Ascending aorta (tissue), 2 donors: Measurements from ENCODE around the gene GRAMD1A. TPM values are rescaled to one million over a fixed set of nuclear protein-coding genes. Genes with fewer than 3 reads are reported as not detected.

Experiments
- DNase-seq, 2 donors: peaks; one replicate each; pipeline ENCODE4 v3.0.0-alpha.2; 2019; ENCODE audit warnings: low spot score in 2 of 2
- H3K27ac ChIP-seq, 2 donors: fragments of 200-600 bp; sonication (generic); one replicate each; pipeline ENCODE4 v1.5.1; 2016 to 2017; ENCODE audit warnings: mild to moderate bottlenecking in 1 of 2
- H3K27me3 ChIP-seq: fragments of 200-600 bp; sonication (generic); one replicate; pipeline ENCODE4 v1.5.1; 2017
- H3K36me3 ChIP-seq, 2 donors: fragments of 200-600 bp; sonication (generic); one replicate each; pipeline ENCODE4 v1.5.1; 2016
- H3K4me1 ChIP-seq, 2 donors: fragments of 200-600 bp; sonication (generic); one replicate each; pipeline ENCODE4 v1.5.1; 2016 to 2017; ENCODE audit warnings: mild to moderate bottlenecking in 1 of 2
- H3K4me3 ChIP-seq, 2 donors: fragments of 200-600 bp; sonication (generic); one replicate each; pipeline ENCODE4 v1.5.1; 2016 to 2017; ENCODE audit warnings: mild to moderate bottlenecking in 1 of 2
- H3K9me3 ChIP-seq, 2 donors: fragments of 200-600 bp; sonication (generic); one replicate each; pipeline ENCODE4 v1.5.1; 2016
- intact Hi-C: fragments of 100-400 bp; cut with DNase I; formaldehyde crosslinking; loops from one replicate; pipeline ENCODE4 v1.15.1; 2023
- total RNA-seq: library from RNA; depleted of rRNA; stranded (reverse); fragments of >200 nt; gene quantifications from one replicate; pipeline ENCODE4 v1.1.0, GENCODE V29; 2016
- TF ChIP-seq, protein P1 (sequence below), 3 experiments: fragments of 200-600 bp in 2 of 3; fragments of 450-650 bp in 1 of 3; sonication (generic) in 2 of 3; IDR thresholded peaks; one replicate each; pipeline ENCODE4 v1.5.1; 2016 to 2019; ENCODE audit warnings: antibody characterized with exemption in 3 of 3, mild to moderate bottlenecking in 1 of 3, moderate library complexity in 1 of 3

GRAMD1A gene
- total RNA-seq, 1 donor from 2014 or later, result 103 TPM

DNA sequence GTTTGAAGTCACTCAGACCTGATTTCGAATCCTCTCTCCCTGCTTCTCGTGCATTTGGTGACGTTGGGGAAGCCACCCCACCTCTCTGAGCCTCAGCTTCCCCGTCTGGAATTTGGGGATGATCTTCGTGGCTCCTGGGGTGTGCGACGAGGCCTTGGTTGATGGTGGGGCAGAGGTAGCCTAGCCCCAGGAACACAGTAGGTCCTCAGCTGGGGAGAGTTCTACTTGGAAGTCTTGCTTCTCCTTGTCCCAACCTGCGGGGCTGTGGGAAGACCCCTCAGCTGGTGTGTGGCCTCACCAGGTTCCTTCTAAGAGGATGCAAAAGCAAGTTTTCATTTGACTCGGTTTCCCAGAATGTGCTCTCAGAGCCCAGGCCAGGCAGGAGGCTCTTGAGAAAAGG is 54.5 kb downstream of the GRAMD1A start:
- no peaks in the 10 kb centered on the region for H3K36me3 ChIP-seq
- H3K4me3 ChIP-seq, result no peak overlapping the region
- intact Hi-C loops, result no loop called here
- TF ChIP-seq, protein P1, sequence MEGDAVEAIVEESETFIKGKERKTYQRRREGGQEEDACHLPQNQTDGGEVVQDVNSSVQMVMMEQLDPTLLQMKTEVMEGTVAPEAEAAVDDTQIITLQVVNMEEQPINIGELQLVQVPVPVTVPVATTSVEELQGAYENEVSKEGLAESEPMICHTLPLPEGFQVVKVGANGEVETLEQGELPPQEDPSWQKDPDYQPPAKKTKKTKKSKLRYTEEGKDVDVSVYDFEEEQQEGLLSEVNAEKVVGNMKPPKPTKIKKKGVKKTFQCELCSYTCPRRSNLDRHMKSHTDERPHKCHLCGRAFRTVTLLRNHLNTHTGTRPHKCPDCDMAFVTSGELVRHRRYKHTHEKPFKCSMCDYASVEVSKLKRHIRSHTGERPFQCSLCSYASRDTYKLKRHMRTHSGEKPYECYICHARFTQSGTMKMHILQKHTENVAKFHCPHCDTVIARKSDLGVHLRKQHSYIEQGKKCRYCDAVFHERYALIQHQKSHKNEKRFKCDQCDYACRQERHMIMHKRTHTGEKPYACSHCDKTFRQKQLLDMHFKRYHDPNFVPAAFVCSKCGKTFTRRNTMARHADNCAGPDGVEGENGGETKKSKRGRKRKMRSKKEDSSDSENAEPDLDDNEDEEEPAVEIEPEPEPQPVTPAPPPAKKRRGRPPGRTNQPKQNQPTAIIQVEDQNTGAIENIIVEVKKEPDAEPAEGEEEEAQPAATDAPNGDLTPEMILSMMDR (IDR thresholded peaks at IDR 0.05), result no peak
- H3K27me3 ChIP-seq, result no peaks in the 10 kb centered on the region
- H3K27ac ChIP-seq, result no peak overlapping the region
- no peaks in the 10 kb centered on the region for H3K9me3 ChIP-seq
- H3K4me1 ChIP-seq, result no peaks in the 10 kb centered on the region
- DNase-seq, result no peak

DNA sequence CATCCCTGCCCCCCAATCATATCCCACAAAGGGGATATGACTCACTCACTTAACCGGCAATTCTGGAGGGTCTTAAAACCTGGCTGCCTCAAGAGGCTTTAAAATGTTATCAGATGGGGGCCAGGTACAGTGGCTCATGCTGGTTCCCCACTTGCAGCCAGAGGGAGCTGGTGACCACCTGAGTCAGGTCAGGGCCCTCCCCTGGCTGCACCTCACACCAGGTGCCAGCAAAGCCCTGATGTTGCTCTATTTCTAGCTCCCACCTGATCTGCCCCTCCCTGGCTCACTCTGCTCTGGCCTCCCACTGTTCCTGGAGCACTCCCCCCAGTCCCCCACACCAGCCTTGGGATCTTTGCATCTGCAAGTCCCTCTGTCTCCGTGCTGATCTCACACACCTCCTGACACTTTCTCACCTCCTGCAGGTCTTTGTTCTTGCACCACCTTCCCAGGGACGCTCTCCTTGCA is 55.6 kb downstream of the GRAMD1A start:
- no peak overlapping the region for H3K27ac ChIP-seq
- intact Hi-C loops, result no loop called here
- H3K27me3 ChIP-seq, result no peaks in the 10 kb centered on the region
- no peak for DNase-seq
- no peak overlapping the region for H3K4me3 ChIP-seq
- H3K9me3 ChIP-seq, result no peaks in the 10 kb centered on the region
- no peaks in the 10 kb centered on the region for H3K4me1 ChIP-seq
- H3K36me3 ChIP-seq, result no peaks in the 10 kb centered on the region
- TF ChIP-seq, protein P1 (IDR thresholded peaks at IDR 0.05), result no peak

DNA sequence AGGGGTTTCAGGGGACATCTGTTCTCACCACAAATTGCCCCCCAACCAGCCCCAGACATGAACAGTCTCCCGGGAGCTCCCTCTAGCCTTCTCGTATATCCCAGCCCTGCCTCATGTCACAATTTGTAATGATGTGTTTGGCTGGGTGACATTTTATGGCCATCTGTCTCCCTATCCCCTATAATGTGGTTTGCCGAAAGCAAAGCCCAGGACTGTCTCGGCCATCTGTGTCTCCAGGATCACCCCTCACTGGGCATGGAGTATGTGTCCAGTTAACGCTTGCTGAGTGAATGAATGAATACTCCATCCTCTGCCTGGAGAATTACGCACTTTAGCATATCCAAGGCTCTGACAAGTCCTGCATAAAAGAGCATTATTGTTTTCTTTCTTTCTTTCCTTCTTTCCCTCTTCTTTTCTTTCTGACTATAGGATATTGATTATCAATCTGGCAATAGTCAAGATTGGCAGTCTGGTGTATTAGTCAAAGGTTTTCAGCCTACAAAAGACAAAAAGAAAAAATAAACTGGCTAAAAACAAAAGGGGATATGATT is 56.5 kb downstream of the GRAMD1A start:
- Histone ChIP-seq H3K4me3 (no peak overlapping the region), H3K27ac (no peak overlapping the region), H3K27me3 (no peaks in the 10 kb centered on the region), H3K36me3 (no peaks in the 10 kb centered on the region), H3K9me3 (no peaks in the 10 kb centered on the region), H3K4me1 (no peaks in the 10 kb centered on the region)
- intact Hi-C loops, result no loop called here
- TF ChIP-seq, protein P1 (IDR thresholded peaks at IDR 0.05), result no peak
- no peak for DNase-seq

DNA sequence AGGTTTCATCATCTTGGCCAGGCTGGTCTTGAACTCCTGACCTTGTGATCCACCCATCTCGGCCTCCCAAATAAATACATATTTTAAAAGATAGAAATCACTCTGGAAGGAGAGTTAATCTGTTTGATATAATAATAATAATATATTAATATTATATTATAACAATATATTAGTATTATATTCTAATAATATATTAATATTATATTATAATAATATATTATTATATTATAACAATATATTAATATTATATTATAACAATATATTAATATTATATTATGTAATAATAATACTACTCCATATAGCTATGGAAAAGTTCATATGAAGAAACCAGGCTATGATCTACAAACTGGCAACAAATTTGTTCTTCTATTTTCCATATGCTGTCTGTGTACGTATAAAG is 58.2 kb downstream of the GRAMD1A start:
- intact Hi-C loops, result no loop called here
- TF ChIP-seq, protein P1 (IDR thresholded peaks at IDR 0.05), result no peak

DNA sequence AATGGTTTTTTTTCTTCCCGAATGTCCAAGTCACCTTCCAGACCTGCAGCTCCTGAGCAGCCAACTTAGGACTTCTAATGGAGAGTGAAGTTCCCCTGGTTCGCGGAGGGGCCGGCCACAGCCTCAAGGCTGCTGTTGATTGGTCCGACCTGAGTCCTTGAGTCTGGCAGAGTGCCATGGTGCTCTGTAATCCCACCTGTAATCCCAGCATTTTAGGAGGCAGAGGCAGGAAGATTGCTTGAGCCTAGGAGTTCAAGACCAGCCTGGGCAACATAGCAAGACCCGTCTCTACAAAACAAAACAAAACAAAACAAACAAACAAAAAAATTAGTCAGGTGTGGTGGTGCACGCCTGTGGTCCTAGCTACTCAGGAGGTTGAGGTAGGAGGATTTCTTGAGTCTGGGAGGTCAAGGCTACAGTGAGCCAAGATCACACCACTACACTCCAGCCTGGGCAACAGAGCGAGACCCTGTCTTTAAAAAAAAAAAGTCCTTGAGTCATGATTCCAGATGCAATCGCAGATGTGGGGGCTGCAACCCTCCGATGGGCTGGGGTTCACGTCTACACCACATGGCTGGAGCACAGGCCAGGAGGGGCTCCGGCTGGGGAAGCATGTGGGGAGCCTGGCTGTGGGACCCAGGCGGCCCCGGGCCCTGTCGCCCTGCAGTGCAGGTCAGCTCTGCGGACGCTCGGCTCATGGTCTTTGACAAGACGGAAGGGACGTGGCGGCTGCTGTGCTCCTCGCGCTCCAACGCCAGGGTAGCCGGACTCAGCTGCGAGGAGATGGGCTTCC is 59.1 kb downstream of the GRAMD1A start:
- H3K27me3 ChIP-seq, result no peaks in the 10 kb centered on the region
- no peak for DNase-seq
- no peaks in the 10 kb centered on the region for H3K4me1 ChIP-seq
- TF ChIP-seq, protein P1 (IDR thresholded peaks at IDR 0.05), result no peak
- no peaks in the 10 kb centered on the region for H3K36me3 ChIP-seq
- no peak overlapping the region for H3K27ac ChIP-seq
- H3K4me3 ChIP-seq, result no peak overlapping the region
- no peaks in the 10 kb centered on the region for H3K9me3 ChIP-seq
- intact Hi-C loops, result no loop called here

More for the DNA sequence above, 58.2 kb downstream of the GRAMD1A start:
- DNase-seq, result no peak
- Histone ChIP-seq H3K4me1 (no peaks in the 10 kb centered on the region), H3K4me3 (no peak overlapping the region), H3K27ac (no peak overlapping the region), H3K27me3 (no peaks in the 10 kb centered on the region), H3K36me3 (no peaks in the 10 kb centered on the region), H3K9me3 (no peaks in the 10 kb centered on the region)
